ENCODE results near the gene CYP4F8.

DNA sequence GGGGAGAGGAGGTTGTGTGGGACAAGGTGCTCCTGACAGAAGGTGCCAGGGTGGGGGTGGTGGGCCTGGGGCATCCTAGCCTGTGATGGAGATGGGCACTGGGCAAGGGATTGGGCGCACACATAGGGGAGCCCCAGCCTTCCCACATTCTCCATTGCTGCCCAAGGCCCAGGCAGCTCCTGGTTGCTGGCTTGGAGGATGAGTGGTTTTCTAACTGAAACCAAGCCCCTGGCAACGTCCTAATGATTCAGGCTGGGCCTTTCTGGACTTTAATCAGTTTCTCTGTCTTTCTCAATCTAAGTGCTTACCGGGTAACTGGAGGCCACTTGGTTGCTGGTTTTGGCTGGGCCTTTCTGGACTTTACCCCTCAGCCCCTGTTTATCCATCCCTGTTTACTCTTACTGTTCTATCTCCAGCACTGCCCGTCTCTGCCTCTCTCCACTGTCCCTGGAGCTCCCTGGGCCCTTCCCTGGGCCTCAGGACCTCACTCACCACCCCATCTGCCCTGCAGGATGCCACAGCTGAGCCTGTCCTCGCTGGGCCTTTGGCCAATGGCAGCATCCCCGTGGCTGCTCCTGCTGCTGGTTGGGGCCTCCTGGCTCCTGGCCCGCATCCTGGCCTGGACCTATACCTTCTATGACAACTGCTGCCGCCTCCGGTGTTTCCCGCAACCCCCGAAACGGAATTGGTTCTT lies 26.0 kb downstream of the CYP4F8 start:
- TF ChIP-seq BACH2 (CRISPR knock-in tag; IDR thresholded peaks at IDR 0.05; ENCODE audit: borderline replicate concordance) (no peak), ZFP3 (CRISPR knock-in tag; IDR thresholded peaks at IDR 0.05) (no peak), RARB (CRISPR knock-in tag; IDR thresholded peaks at IDR 0.05) (no peak), PPARA (CRISPR knock-in tag; IDR thresholded peaks at IDR 0.05; ENCODE audit: borderline replicate concordance) (no peak)
- TF ChIP-seq, protein P1, sequence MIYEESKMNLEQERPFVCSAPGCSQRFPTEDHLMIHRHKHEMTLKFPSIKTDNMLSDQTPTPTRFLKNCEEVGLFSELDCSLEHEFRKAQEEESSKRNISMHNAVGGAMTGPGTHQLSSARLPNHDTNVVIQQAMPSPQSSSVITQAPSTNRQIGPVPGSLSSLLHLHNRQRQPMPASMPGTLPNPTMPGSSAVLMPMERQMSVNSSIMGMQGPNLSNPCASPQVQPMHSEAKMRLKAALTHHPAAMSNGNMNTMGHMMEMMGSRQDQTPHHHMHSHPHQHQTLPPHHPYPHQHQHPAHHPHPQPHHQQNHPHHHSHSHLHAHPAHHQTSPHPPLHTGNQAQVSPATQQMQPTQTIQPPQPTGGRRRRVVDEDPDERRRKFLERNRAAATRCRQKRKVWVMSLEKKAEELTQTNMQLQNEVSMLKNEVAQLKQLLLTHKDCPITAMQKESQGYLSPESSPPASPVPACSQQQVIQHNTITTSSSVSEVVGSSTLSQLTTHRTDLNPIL (CRISPR knock-in tag; IDR thresholded peaks at IDR 0.05; ENCODE audit: low read depth): no peak
- TF ChIP-seq, protein P2, sequence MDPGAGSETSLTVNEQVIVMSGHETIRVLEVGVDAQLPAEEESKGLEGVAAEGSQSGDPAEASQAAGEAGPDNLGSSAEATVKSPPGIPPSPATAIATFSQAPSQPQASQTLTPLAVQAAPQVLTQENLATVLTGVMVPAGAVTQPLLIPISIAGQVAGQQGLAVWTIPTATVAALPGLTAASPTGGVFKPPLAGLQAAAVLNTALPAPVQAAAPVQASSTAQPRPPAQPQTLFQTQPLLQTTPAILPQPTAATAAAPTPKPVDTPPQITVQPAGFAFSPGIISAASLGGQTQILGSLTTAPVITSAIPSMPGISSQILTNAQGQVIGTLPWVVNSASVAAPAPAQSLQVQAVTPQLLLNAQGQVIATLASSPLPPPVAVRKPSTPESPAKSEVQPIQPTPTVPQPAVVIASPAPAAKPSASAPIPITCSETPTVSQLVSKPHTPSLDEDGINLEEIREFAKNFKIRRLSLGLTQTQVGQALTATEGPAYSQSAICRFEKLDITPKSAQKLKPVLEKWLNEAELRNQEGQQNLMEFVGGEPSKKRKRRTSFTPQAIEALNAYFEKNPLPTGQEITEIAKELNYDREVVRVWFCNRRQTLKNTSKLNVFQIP (CRISPR knock-in tag; IDR thresholded peaks at IDR 0.05; ENCODE audit: borderline replicate concordance, low read depth): no peak
- TF ChIP-seq, protein P3, sequence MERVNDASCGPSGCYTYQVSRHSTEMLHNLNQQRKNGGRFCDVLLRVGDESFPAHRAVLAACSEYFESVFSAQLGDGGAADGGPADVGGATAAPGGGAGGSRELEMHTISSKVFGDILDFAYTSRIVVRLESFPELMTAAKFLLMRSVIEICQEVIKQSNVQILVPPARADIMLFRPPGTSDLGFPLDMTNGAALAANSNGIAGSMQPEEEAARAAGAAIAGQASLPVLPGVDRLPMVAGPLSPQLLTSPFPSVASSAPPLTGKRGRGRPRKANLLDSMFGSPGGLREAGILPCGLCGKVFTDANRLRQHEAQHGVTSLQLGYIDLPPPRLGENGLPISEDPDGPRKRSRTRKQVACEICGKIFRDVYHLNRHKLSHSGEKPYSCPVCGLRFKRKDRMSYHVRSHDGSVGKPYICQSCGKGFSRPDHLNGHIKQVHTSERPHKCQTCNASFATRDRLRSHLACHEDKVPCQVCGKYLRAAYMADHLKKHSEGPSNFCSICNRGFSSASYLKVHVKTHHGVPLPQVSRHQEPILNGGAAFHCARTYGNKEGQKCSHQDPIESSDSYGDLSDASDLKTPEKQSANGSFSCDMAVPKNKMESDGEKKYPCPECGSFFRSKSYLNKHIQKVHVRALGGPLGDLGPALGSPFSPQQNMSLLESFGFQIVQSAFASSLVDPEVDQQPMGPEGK (CRISPR knock-in tag; IDR thresholded peaks at IDR 0.05; ENCODE audit: borderline replicate concordance): no peak

Data from SK-N-SH treated with all-trans-retinoic acid at 6 μM for 48 hours (cell line).